Measurements from ENCODE around the gene CLDN5. TPM values are rescaled to one million over a fixed set of nuclear protein-coding genes. Genes with fewer than 3 reads are reported as not detected.
A peak's percentile ranks its signal among the peaks of the same experiment; 100 is the strongest.

The CLDN5 gene
- total and polyA plus RNA-seq, 4 experiments from 2014 or later, result 0.18 to 0.72 TPM; not detected in 2

- intact Hi-C loops (cut with micrococcal nuclease), result no loop called here
- H3K27me3 Mint-ChIP-seq, result peaks cover 12 to 22% of the 10 kb centered on the region in 2 donors
Observed at GRCh38 chr22:19527321-19527721, 3.1 kb upstream of the CLDN5 start.

GRCh38 chr22:19526702-19527111 lies 2.5 kb upstream of the CLDN5 start:
- no peak for DNase-seq
- H3K27ac ChIP-seq (ENCODE audit: low read depth, low read length), result no peak overlapping the region
- H3K27me3 ChIP-seq (ENCODE audit: insufficient read depth, low read length), result peaks cover 7% of the 10 kb centered on the region
- no peak overlapping the region for H3K4me3 Mint-ChIP-seq
- H3K9me3 ChIP-seq (ENCODE audit: control insufficient read depth in 1 of 2, low read length in 2 of 2), result no peaks in the 10 kb centered on the region
- no peak overlapping the region for H3K27ac Mint-ChIP-seq
- POLR2A ChIA-PET (ENCODE audit: partially characterized antibody), result no interaction called here
- H3K4me1 Mint-ChIP-seq, result peaks cover 0 to 5% (median 2%) of the 10 kb centered on the region in 4 donors
- peaks cover 12 to 22% of the 10 kb centered on the region in 2 donors for H3K27me3 Mint-ChIP-seq
- intact Hi-C loops (cut with micrococcal nuclease), result no loop called here
- no peaks in the 10 kb centered on the region for H3K36me3 ChIP-seq (ENCODE audit: insufficient read depth, low read length)
- no peaks in the 10 kb centered on the region for H3K9me3 Mint-ChIP-seq
- CTCF ChIA-PET (ENCODE audit: partially characterized antibody), result no interaction called here
- no peak overlapping the region for H3K4me3 ChIP-seq (ENCODE audit: low read length in 2 of 2)
- no peaks in the 10 kb centered on the region for H3K4me1 ChIP-seq (ENCODE audit: insufficient read depth, low read length)
- no peaks in the 10 kb centered on the region for H3K36me3 Mint-ChIP-seq

More at GRCh38 chr22:19527321-19527721, 3.1 kb upstream of the CLDN5 start:
- H3K9me3 Mint-ChIP-seq, result no peaks in the 10 kb centered on the region
- no peak overlapping the region for H3K4me3 ChIP-seq (ENCODE audit: low read length in 2 of 2)
- H3K4me3 Mint-ChIP-seq, result no peak overlapping the region
- no peak overlapping the region for H3K27ac ChIP-seq (ENCODE audit: low read depth, low read length)
- H3K9me3 ChIP-seq (ENCODE audit: control insufficient read depth in 1 of 2, low read length in 2 of 2), result no peaks in the 10 kb centered on the region
- DNase-seq, result no peak
- H3K36me3 ChIP-seq (ENCODE audit: insufficient read depth, low read length), result no peaks in the 10 kb centered on the region
- H3K36me3 Mint-ChIP-seq, result no peaks in the 10 kb centered on the region
- POLR2A ChIA-PET (ENCODE audit: partially characterized antibody), result no interaction called here
- H3K4me1 Mint-ChIP-seq, result peaks cover 0 to 5% (median 2%) of the 10 kb centered on the region in 4 donors
- H3K27ac Mint-ChIP-seq, result no peak overlapping the region
- CTCF ChIA-PET (ENCODE audit: partially characterized antibody), result no interaction called here
- no peaks in the 10 kb centered on the region for H3K4me1 ChIP-seq (ENCODE audit: insufficient read depth, low read length)
- peaks cover 7% of the 10 kb centered on the region for H3K27me3 ChIP-seq (ENCODE audit: insufficient read depth, low read length)

- Mint-ChIP-seq H3K4me3 (peak overlapping the region in 1 of 8 donors; percentile 54), H3K27ac (no peak overlapping the region), H3K9me3 (no peaks in the 10 kb centered on the region), H3K27me3 (peaks cover 12 to 22% of the 10 kb centered on the region in 2 donors), H3K4me1 (peaks cover 0 to 5% (median 2%) of the 10 kb centered on the region in 4 donors), H3K36me3 (no peaks in the 10 kb centered on the region)
- CTCF ChIA-PET (ENCODE audit: partially characterized antibody), result no interaction called here
- intact Hi-C loops (cut with micrococcal nuclease), result no loop called here
- H3K4me1 ChIP-seq (ENCODE audit: insufficient read depth, low read length), result no peaks in the 10 kb centered on the region
- POLR2A ChIA-PET (ENCODE audit: partially characterized antibody), result no interaction called here
- H3K4me3 ChIP-seq (ENCODE audit: low read length in 2 of 2), result no peak overlapping the region
- H3K27ac ChIP-seq (ENCODE audit: low read depth, low read length), result no peak overlapping the region
- no peaks in the 10 kb centered on the region for H3K36me3 ChIP-seq (ENCODE audit: insufficient read depth, low read length)
- DNase-seq, result no peak
- H3K9me3 ChIP-seq (ENCODE audit: control insufficient read depth in 1 of 2, low read length in 2 of 2), result no peaks in the 10 kb centered on the region
- peaks cover 7% of the 10 kb centered on the region for H3K27me3 ChIP-seq (ENCODE audit: insufficient read depth, low read length)
Observed at GRCh38 chr22:19526076-19526701, 2.0 kb upstream of the CLDN5 start.

- Mint-ChIP-seq H3K9me3 (no peaks in the 10 kb centered on the region), H3K4me1 (peaks cover 0 to 5% (median 2%) of the 10 kb centered on the region in 4 donors), H3K27me3 (peaks cover 12 to 22% of the 10 kb centered on the region in 2 donors), H3K27ac (no peak overlapping the region), H3K4me3 (peak overlapping the region in 2 of 8 donors; percentile 6 to 54), H3K36me3 (no peaks in the 10 kb centered on the region)
- Histone ChIP-seq H3K27me3 (ENCODE audit: insufficient read depth, low read length) (peaks cover 7% of the 10 kb centered on the region), H3K4me1 (ENCODE audit: insufficient read depth, low read length) (no peaks in the 10 kb centered on the region), H3K36me3 (ENCODE audit: insufficient read depth, low read length) (no peaks in the 10 kb centered on the region), H3K27ac (ENCODE audit: low read depth, low read length) (no peak overlapping the region), H3K9me3 (ENCODE audit: control insufficient read depth in 1 of 2, low read length in 2 of 2) (no peaks in the 10 kb centered on the region), H3K4me3 (ENCODE audit: low read length in 2 of 2) (no peak overlapping the region)
- no peak for DNase-seq
- intact Hi-C loops (cut with micrococcal nuclease), result no loop called here
- POLR2A ChIA-PET (ENCODE audit: partially characterized antibody), result no interaction called here
- CTCF ChIA-PET (ENCODE audit: partially characterized antibody), result no interaction called here
Observed at GRCh38 chr22:19525666-19526065, 1.5 kb upstream of the CLDN5 start.

- DNase-seq, result no peak
- Mint-ChIP-seq H3K36me3 (no peaks in the 10 kb centered on the region), H3K27ac (no peak overlapping the region), H3K4me1 (peaks cover 0 to 5% (median 2%) of the 10 kb centered on the region in 4 donors), H3K9me3 (no peaks in the 10 kb centered on the region), H3K4me3 (peak overlapping the region in 4 of 8 donors; percentile 39 to 81 (median 62)), H3K27me3 (peaks cover 12 to 22% of the 10 kb centered on the region in 2 donors)
- Histone ChIP-seq H3K27ac (ENCODE audit: low read depth, low read length) (no peak overlapping the region), H3K4me1 (ENCODE audit: insufficient read depth, low read length) (no peaks in the 10 kb centered on the region), H3K9me3 (ENCODE audit: control insufficient read depth in 1 of 2, low read length in 2 of 2) (no peaks in the 10 kb centered on the region), H3K36me3 (ENCODE audit: insufficient read depth, low read length) (no peaks in the 10 kb centered on the region), H3K4me3 (ENCODE audit: low read length in 2 of 2) (no peak overlapping the region), H3K27me3 (ENCODE audit: insufficient read depth, low read length) (peaks cover 7% of the 10 kb centered on the region)
- CTCF ChIA-PET (ENCODE audit: partially characterized antibody), result no interaction called here
- POLR2A ChIA-PET (ENCODE audit: partially characterized antibody), result no interaction called here
- intact Hi-C loops (cut with micrococcal nuclease), result no loop called here
Observed at GRCh38 chr22:19525116-19525660, 978 bp upstream of the CLDN5 start.

- Histone ChIP-seq H3K4me3 (ENCODE audit: low read length in 2 of 2) (peak overlapping the region in 1 of 2 donors; percentile 14), H3K27ac (ENCODE audit: low read depth, low read length) (no peak overlapping the region), H3K9me3 (ENCODE audit: control insufficient read depth in 1 of 2, low read length in 2 of 2) (no peaks in the 10 kb centered on the region), H3K4me1 (ENCODE audit: insufficient read depth, low read length) (no peaks in the 10 kb centered on the region), H3K27me3 (ENCODE audit: insufficient read depth, low read length) (peaks cover 7% of the 10 kb centered on the region), H3K36me3 (ENCODE audit: insufficient read depth, low read length) (no peaks in the 10 kb centered on the region)
- DNase-seq, result peak in 1 of 5 donors; percentile 5
- Mint-ChIP-seq H3K27ac (no peak overlapping the region), H3K4me3 (peak overlapping the region in 6 of 8 donors; percentile 39 to 71 (median 68)), H3K9me3 (no peaks in the 10 kb centered on the region), H3K36me3 (no peaks in the 10 kb centered on the region), H3K27me3 (peaks cover 12 to 21% of the 10 kb centered on the region in 2 donors), H3K4me1 (peaks cover 0 to 5% (median 2%) of the 10 kb centered on the region in 4 donors)
- intact Hi-C loops (cut with micrococcal nuclease), result no loop called here
- ChIA-PET CTCF (ENCODE audit: partially characterized antibody) (no interaction called here), POLR2A (ENCODE audit: partially characterized antibody) (no interaction called here)
Observed at GRCh38 chr22:19523240-19524169, 705 bp downstream of the CLDN5 start.

- POLR2A ChIA-PET (ENCODE audit: partially characterized antibody), result no interaction called here
- no peak overlapping the region for H3K27ac Mint-ChIP-seq
- intact Hi-C loops (cut with micrococcal nuclease), result no loop called here
Observed at GRCh38 chr22:19522881-19523239, 1.4 kb downstream of the CLDN5 start.

More at GRCh38 chr22:19522881-19523239, 1.4 kb downstream of the CLDN5 start:
- H3K36me3 Mint-ChIP-seq, result no peaks in the 10 kb centered on the region
- Histone ChIP-seq H3K4me1 (ENCODE audit: insufficient read depth, low read length) (no peaks in the 10 kb centered on the region), H3K36me3 (ENCODE audit: insufficient read depth, low read length) (no peaks in the 10 kb centered on the region), H3K27ac (ENCODE audit: low read depth, low read length) (no peak overlapping the region), H3K9me3 (ENCODE audit: control insufficient read depth in 1 of 2, low read length in 2 of 2) (no peaks in the 10 kb centered on the region), H3K4me3 (ENCODE audit: low read length in 2 of 2) (no peak overlapping the region), H3K27me3 (ENCODE audit: insufficient read depth, low read length) (peaks cover 7% of the 10 kb centered on the region)
- H3K9me3 Mint-ChIP-seq, result no peaks in the 10 kb centered on the region
- H3K4me3 Mint-ChIP-seq, result peak overlapping the region in 4 of 8 donors; percentile 20 to 45 (median 38)
- CTCF ChIA-PET (ENCODE audit: partially characterized antibody), result no interaction called here
- peaks cover 12 to 21% of the 10 kb centered on the region in 2 donors for H3K27me3 Mint-ChIP-seq
- peaks cover 0 to 5% (median 2%) of the 10 kb centered on the region in 4 donors for H3K4me1 Mint-ChIP-seq
- no peak for DNase-seq

Measured in CD4-positive, alpha-beta memory T cell (primary cell).